Measurements from ENCODE around the gene MCHR1. TPM values are rescaled to one million over a fixed set of nuclear protein-coding genes. Genes with fewer than 3 reads are reported as not detected.

The MCHR1 gene
- polyA plus RNA-seq (2013, experiment 1 of 2): 7.9 TPM
- 10.1 TPM for polyA plus RNA-seq (2013, experiment 2 of 2)

- H3K4me3 ChIP-seq (ENCODE audit: low read length): peak within 1 kb of the TSS; percentile 50
- H3K4me1 ChIP-seq (ENCODE audit: insufficient read depth, low read length): peaks cover 29% of the 10 kb centered on the region
- H3K27ac ChIP-seq (ENCODE audit: low read depth, low read length): no peak within 1 kb of the TSS
- H3K9ac ChIP-seq (ENCODE audit: low read depth, low read length): peak within 1 kb of the TSS; percentile 41; the same call in 1 of the 2 replicates
- no peaks in the 10 kb centered on the region for H3K27me3 ChIP-seq (ENCODE audit: insufficient read depth, low read length)
- no peaks in the 10 kb centered on the region for H3K9me3 ChIP-seq (ENCODE audit: insufficient read depth, low read depth, low read length)
- WGBS: 12% methylated on average over 21 of the region's 21 CpGs
- H3K36me3 ChIP-seq (ENCODE audit: insufficient read depth, low read length): peaks cover 3% of the 10 kb centered on the region; the same call in 1 of the 2 replicates
These were observed at the start of gene MCHR1 for GRCh38 chr22:40679249-40679963. MCHR1 (plus strand) TSS chr22:40679484; CDS start chr22:40679653, 169 bp downstream.

- peaks cover 8% of the 10 kb centered on the region for H3K4me1 ChIP-seq (ENCODE audit: insufficient read depth, low read length)
- H3K36me3 ChIP-seq (ENCODE audit: insufficient read depth, low read length): no peaks in the 10 kb centered on the region
- no peaks in the 10 kb centered on the region for H3K27me3 ChIP-seq (ENCODE audit: insufficient read depth, low read length)
- no peak overlapping the region for H3K4me3 ChIP-seq (ENCODE audit: low read length)
- no peaks in the 10 kb centered on the region for H3K9me3 ChIP-seq (ENCODE audit: insufficient read depth, low read depth, low read length)
- 94% methylated on average over 2 of the region's 2 CpGs for WGBS
- no peak overlapping the region for H3K9ac ChIP-seq (ENCODE audit: low read depth, low read length)
- no peak overlapping the region for H3K27ac ChIP-seq (ENCODE audit: low read depth, low read length)
These were observed 47.4 kb upstream of the MCHR1 start for GRCh38 chr22:40631925-40632324.

GRCh38 chr22:40633036-40633435 lies 46.2 kb upstream of the MCHR1 start:
- no peak overlapping the region for H3K27ac ChIP-seq (ENCODE audit: low read depth, low read length)
- no peaks in the 10 kb centered on the region for H3K9me3 ChIP-seq (ENCODE audit: insufficient read depth, low read depth, low read length)
- no peak overlapping the region for H3K9ac ChIP-seq (ENCODE audit: low read depth, low read length)
- peaks cover 8% of the 10 kb centered on the region for H3K4me1 ChIP-seq (ENCODE audit: insufficient read depth, low read length)
- H3K27me3 ChIP-seq (ENCODE audit: insufficient read depth, low read length): no peaks in the 10 kb centered on the region
- H3K36me3 ChIP-seq (ENCODE audit: insufficient read depth, low read length): no peaks in the 10 kb centered on the region
- 82% methylated on average over 2 of the region's 3 CpGs for WGBS
- H3K4me3 ChIP-seq (ENCODE audit: low read length): no peak overlapping the region

- no peak overlapping the region for H3K27ac ChIP-seq (ENCODE audit: low read depth, low read length)
These were observed 45.0 kb upstream of the MCHR1 start for GRCh38 chr22:40634119-40634903.

GRCh38 chr22:40635043-40635939 lies 44.0 kb upstream of the MCHR1 start:
- H3K9me3 ChIP-seq (ENCODE audit: insufficient read depth, low read depth, low read length): no peaks in the 10 kb centered on the region
- no peak overlapping the region for H3K27ac ChIP-seq (ENCODE audit: low read depth, low read length)
- H3K27me3 ChIP-seq (ENCODE audit: insufficient read depth, low read length): no peaks in the 10 kb centered on the region
- H3K36me3 ChIP-seq (ENCODE audit: insufficient read depth, low read length): no peaks in the 10 kb centered on the region
- H3K9ac ChIP-seq (ENCODE audit: low read depth, low read length): peak overlapping the region; percentile 75
- peaks cover 5% of the 10 kb centered on the region; the same call in 1 of the 2 replicates for H3K4me1 ChIP-seq (ENCODE audit: insufficient read depth, low read length)
- peak overlapping the region; percentile 79 for H3K4me3 ChIP-seq (ENCODE audit: low read length)
- WGBS: 56% methylated on average over 20 of the region's 21 CpGs

More at GRCh38 chr22:40634119-40634903, 45.0 kb upstream of the MCHR1 start:
- H3K4me3 ChIP-seq (ENCODE audit: low read length): no peak overlapping the region
- 97% methylated on average over 11 of the region's 11 CpGs for WGBS
- no peaks in the 10 kb centered on the region for H3K9me3 ChIP-seq (ENCODE audit: insufficient read depth, low read depth, low read length)
- no peaks in the 10 kb centered on the region for H3K36me3 ChIP-seq (ENCODE audit: insufficient read depth, low read length)
- no peaks in the 10 kb centered on the region for H3K27me3 ChIP-seq (ENCODE audit: insufficient read depth, low read length)
- no peak overlapping the region for H3K9ac ChIP-seq (ENCODE audit: low read depth, low read length)
- peaks cover 5% of the 10 kb centered on the region; the same call in 1 of the 2 replicates for H3K4me1 ChIP-seq (ENCODE audit: insufficient read depth, low read length)

- Histone ChIP-seq H3K9ac (ENCODE audit: low read depth, low read length) (peak overlapping the region; percentile 75), H3K4me3 (ENCODE audit: low read length) (peak overlapping the region; percentile 79), H3K27me3 (ENCODE audit: insufficient read depth, low read length) (no peaks in the 10 kb centered on the region), H3K4me1 (ENCODE audit: insufficient read depth, low read length) (peaks cover 5% of the 10 kb centered on the region; the same call in 1 of the 2 replicates), H3K36me3 (ENCODE audit: insufficient read depth, low read length) (no peaks in the 10 kb centered on the region), H3K27ac (ENCODE audit: low read depth, low read length) (peak overlapping the region; percentile 76; the same call in 1 of the 2 replicates), H3K9me3 (ENCODE audit: insufficient read depth, low read depth, low read length) (no peaks in the 10 kb centered on the region)
- 2% methylated on average over 31 of the region's 31 CpGs for WGBS
These were observed 43.3 kb upstream of the MCHR1 start for GRCh38 chr22:40635940-40636379.

- Histone ChIP-seq H3K9ac (ENCODE audit: low read depth, low read length) (peak within 1 kb of the TSS; percentile 75), H3K4me3 (ENCODE audit: low read length) (peak within 1 kb of the TSS; percentile 79), H3K4me1 (ENCODE audit: insufficient read depth, low read length) (peaks cover 5% of the 10 kb centered on the region; the same call in 1 of the 2 replicates), H3K27ac (ENCODE audit: low read depth, low read length) (peak within 1 kb of the TSS; percentile 76), H3K36me3 (ENCODE audit: insufficient read depth, low read length) (no peaks in the 10 kb centered on the region), H3K9me3 (ENCODE audit: insufficient read depth, low read depth, low read length) (no peaks in the 10 kb centered on the region), H3K27me3 (ENCODE audit: insufficient read depth, low read length) (no peaks in the 10 kb centered on the region)
- WGBS: under 1% methylated on average over 82 of the region's 82 CpGs
These were observed 42.7 kb upstream of the MCHR1 start, which contains the start of gene MRTFA for GRCh38 chr22:40636380-40637182. MRTFA (minus strand) TSS chr22:40636719.

GRCh38 chr22:40637183-40638150 lies 41.8 kb upstream of the MCHR1 start:
- Histone ChIP-seq H3K4me3 (ENCODE audit: low read length) (peak overlapping the region; percentile 63), H3K27ac (ENCODE audit: low read depth, low read length) (0 out of 2 replicates have a peak overlapping the region, but pooled peaks have one; percentile 14), H3K27me3 (ENCODE audit: insufficient read depth, low read length) (no peaks in the 10 kb centered on the region), H3K4me1 (ENCODE audit: insufficient read depth, low read length) (peaks cover 5% of the 10 kb centered on the region; the same call in 1 of the 2 replicates), H3K36me3 (ENCODE audit: insufficient read depth, low read length) (no peaks in the 10 kb centered on the region), H3K9ac (ENCODE audit: low read depth, low read length) (peak overlapping the region; percentile 30), H3K9me3 (ENCODE audit: insufficient read depth, low read depth, low read length) (no peaks in the 10 kb centered on the region)
- WGBS: 35% methylated on average over 43 of the region's 46 CpGs

GRCh38 chr22:40638261-40638660 lies 41.0 kb upstream of the MCHR1 start:
- Histone ChIP-seq H3K4me3 (ENCODE audit: low read length) (no peak overlapping the region; the same call in 1 of the 2 replicates), H3K4me1 (ENCODE audit: insufficient read depth, low read length) (peaks cover 5% of the 10 kb centered on the region; the same call in 1 of the 2 replicates), H3K27ac (ENCODE audit: low read depth, low read length) (no peak overlapping the region), H3K27me3 (ENCODE audit: insufficient read depth, low read length) (no peaks in the 10 kb centered on the region), H3K9ac (ENCODE audit: low read depth, low read length) (no peak overlapping the region), H3K36me3 (ENCODE audit: insufficient read depth, low read length) (no peaks in the 10 kb centered on the region), H3K9me3 (ENCODE audit: insufficient read depth, low read depth, low read length) (no peaks in the 10 kb centered on the region)
- WGBS: 97% methylated on average over 17 of the region's 17 CpGs

Data from HUES64 (cell line).